GM19099 (cell line): ENCODE measurements around the gene COL9A3.
A peak's percentile ranks its signal among the peaks of the same experiment; 100 is the strongest.

ENCODE experiments used
- POLR2A ChIP-seq: IDR thresholded peaks from 3 replicates; pipeline ENCODE4 v1.6.1; 2011; ENCODE audit warnings: low read depth; ENCODE audit not compliant: insufficient read length; ENCODE audit errors: extremely low read depth

Gene COL9A3

GRCh38 chr20:62775206-62775605 lies 41.6 kb upstream of the COL9A3 start:
- TF ChIP-seq POLR2A = no peak

GRCh38 chr20:62776035-62776691 lies 40.7 kb upstream of the COL9A3 start:
- no peak for TF ChIP-seq POLR2A

DNA sequence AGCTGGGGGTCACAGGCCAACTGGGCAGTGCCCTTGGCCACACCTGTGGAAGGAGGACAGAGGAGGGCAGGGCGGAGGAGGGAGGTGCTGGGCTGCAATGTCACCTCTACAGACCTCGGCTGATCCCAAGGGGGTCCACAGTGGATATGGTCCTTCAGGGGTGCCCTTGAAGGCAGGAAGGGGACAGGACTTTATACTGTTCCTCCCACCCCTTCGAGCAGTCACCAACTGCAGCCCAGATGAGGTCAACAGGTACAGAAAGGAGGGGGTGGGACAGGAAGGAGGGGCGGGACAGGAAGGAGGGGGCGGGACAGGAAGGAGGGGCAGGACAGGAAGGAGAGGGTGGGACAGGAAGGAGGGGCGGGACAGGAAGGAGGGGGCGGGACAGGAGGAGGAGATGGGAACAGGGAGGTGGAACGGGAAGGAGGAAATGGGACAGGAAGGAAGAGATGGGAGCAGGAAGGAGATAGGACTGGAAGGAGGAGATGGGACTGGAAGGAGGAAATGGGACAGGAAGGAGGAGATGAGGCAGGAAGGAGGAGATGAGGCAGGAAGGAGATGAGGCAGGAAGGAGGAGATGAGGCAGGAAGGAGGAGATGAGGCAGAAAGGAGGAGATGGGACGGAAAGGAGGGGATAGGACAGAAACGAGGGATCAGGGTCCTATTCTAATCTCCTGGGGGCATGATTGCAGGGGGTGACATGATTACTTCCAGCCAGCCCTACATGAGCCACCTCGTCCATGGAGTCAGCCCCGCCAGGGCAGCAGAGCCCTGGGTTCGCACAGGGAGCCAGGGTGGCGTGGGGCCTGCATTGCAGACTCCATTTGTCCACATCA lies 39.9 kb upstream of the COL9A3 start:
- TF ChIP-seq POLR2A = peak; percentile 26

DNA sequence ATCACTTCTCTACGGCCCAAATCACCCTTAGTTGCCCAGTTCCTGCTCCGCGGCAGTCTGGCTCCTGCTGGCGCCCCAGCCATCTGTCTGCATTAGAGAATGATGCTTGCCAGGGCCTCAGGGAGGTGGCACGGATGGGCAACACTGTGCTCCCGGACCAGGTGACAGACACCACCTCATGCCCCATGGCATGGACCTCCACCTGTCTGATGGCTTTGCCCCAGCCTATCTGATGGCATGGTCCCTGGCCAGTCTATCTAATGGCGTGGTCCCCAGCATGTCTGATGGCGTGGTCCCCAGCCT lies 39.4 kb upstream of the COL9A3 start:
- TF ChIP-seq POLR2A = no peak

- no peak for TF ChIP-seq POLR2A
These were observed 38.8 kb upstream of the COL9A3 start for GRCh38 chr20:62778058-62778457.

DNA sequence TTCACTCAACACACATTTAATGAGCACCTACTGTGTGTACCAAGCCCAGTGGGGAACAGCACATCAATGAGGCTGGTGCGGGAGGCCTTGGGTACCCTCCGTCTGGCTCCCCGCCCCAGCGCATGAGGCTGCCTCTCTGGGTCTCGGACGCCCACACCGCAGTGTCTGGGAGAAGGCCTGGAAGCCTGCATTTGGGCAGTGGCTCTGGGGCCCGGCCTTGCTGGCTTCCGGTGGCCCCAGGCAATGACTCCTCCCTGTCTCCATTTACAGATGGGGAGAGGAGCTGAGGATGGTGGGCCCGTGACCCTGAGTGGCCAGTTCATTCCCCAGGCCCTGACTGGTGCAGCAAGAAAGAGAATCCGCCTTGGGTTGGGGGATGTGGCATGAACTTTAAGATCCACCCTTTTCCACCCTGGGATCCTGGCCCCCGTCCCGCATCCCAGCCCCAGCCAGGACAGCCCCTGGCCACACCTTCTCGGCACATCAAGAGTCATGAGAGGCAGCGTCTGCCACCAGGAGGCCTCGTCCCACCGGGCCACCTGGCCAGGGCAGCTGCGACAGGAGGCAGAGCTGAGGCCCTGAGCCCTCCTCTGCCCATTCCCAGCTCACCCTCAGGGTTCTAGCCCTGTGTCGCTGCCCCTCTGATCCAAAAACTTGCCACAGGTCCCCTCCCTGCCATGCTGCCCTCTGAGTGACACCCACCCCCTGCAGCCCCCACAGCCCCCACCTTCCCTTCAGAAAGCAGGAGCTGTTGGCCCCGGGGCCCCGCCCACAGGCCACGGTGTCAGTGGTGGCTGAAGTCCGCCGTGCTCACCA lies 38.0 kb upstream of the COL9A3 start:
- TF ChIP-seq POLR2A = no peak

DNA sequence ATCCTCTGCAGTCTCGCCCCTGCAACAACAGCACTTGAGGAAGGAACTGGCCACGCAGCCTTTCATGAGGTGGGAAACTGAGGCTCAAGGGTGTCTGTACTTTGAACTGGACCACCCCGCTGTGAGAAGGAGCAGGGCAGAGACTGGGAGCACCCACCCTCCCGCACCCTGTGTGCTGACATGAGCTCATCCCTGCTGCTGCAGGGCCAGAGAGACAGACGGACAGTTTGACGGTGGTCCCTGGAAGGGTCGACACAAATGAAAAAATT lies 37.5 kb upstream of the COL9A3 start:
- no peak for TF ChIP-seq POLR2A

DNA sequence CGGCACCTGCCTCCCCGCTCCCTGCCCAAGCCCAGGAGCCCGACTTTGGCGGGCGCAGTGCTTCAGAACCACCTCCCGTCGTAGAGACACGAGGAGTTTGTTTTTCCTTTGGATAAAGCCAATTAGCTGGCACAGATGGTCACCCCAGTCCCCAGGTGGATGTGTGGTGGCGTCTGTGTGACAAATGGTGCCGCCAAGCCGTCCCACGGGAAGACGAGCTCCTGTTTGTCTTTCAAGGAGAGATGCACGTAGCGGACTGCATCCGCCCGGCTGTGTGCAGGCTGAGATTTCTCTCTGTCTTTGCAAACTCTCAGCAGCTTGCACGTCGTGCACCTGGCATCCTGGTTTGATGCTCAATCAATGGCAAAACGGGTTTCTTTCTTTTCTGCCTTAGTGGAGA lies 36.6 kb upstream of the COL9A3 start:
- no peak for TF ChIP-seq POLR2A

GRCh38 chr20:62780696-62781095 lies 36.2 kb upstream of the COL9A3 start:
- no peak for TF ChIP-seq POLR2A

DNA sequence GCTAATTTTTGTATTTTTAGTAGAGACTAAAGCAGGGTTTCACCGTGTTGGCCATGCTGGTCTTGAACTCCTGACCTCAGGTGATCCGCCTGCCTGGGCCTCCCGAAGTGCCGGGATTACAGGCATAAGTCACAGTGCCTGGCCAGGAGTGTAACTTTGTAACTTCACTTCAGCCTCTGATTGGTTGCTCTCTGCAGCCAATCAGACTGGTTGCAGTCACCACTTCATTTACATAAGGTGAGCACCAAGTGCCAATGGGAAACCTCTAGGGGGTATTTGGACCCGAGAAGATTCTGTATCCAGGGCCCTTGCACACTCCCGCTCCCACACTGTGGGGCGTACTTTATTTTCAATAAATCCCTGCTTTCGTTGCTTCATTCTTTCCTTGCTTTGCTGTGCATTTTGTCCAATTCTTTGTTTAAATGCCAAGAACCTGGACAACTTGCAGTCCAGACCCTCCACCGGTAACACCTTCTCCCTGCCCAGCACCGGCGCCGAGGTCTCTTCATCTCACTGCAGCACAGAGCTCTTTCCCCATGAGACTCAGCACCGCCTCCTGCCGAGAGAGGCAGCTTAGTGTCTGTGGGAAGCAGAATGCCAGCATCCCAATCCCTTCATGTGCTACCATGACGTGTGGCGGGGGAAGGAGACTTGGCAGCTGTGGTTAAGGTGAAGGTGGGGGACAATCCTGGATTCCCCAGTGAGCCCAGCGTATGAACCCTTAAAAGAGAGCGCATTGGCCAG lies 34.5 kb upstream of the COL9A3 start:
- TF ChIP-seq POLR2A = no peak

DNA sequence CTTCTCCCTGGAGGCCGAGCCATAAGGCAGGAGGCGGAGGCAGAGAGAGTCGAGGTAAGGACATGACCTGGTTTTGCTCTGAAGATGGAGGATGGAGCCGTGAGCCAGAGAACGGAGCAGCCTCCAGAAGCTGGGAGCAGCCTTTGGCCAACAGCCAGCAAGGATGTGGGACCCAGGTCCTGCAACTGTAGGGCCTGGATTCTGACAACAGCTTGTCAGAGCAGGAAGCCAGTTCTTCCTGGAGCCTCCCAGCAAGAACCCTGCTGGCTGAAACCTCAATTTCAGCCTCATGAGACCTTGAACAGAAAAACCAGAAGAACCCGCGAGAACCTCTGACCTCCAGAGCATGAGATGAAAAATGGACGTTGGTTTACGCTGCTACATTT lies 34.0 kb upstream of the COL9A3 start:
- TF ChIP-seq POLR2A = no peak

- no peak for TF ChIP-seq POLR2A
These were observed 32.4 kb upstream of the COL9A3 start for GRCh38 chr20:62784497-62784896.

- TF ChIP-seq POLR2A = no peak
These were observed 31.5 kb upstream of the COL9A3 start for GRCh38 chr20:62785393-62785792.

GRCh38 chr20:62786157-62786556 lies 30.7 kb upstream of the COL9A3 start:
- no peak for TF ChIP-seq POLR2A

DNA sequence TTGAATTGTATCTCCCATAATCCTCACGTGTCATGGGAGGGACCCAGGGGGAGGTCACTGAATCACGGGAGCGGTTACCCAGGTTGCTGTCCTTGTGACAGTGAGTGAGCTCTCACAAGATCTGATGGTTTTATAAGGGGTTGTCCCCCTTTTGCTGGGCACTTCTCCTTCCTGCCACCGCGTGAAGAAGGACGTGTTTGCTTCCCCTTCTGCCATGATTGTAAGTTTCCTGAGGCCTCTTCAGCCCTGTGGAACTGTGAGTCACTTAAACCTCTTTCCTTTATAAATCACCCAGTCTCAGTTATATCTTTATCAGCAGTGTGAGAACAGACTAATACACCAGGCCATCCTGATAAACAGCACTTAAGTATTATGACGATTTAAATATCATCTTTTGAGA lies 29.5 kb upstream of the COL9A3 start:
- TF ChIP-seq POLR2A = no peak

DNA sequence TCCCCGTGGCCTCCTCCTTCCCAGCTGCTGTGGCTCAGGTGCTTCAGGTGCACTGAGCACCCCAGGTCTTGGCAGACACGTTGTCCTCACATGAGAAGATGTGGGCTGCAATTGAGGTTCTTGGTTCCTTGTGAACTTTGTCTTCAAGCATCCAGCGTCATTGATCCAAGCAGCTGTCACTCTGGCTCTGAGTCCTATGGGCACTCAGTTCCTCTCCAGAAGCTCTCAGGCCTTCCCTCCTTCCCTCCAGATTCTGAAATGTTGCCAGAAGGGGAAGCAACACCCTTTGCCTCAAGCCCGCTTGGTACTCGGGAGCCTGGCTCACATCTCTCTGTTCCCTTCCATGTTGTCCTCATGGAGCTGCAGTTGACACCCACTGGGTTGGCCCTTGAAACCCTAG lies 29.0 kb upstream of the COL9A3 start:
- TF ChIP-seq POLR2A = no peak

GRCh38 chr20:62788607-62789006 lies 28.2 kb upstream of the COL9A3 start:
- no peak for TF ChIP-seq POLR2A
